ENCODE measurements around the gene ITGA3. TPM values are rescaled to one million over a fixed set of nuclear protein-coding genes. Genes with fewer than 3 reads are reported as not detected.

ITGA3 gene
- total RNA-seq, 1 experiment from 2014 or later: 22.5 TPM

DNA sequence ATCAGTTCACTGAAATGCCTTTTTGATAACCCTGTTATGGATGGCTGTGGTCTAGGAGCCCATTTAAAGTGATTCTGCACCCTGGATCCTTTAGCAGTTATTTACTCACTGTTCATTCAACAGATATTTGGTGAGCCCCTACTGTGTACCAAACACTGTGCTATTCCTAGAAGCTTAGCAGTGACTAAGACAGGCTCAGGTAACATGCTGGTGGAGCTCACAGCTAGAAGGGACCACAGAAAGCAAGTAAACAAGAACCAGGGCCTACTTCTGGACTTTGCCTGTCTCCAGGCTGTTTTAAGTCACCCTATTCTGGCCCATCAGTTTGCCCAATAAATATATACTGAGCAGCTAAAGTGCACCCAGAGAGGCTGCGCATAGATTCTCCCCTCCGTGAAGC, 11.1 kb downstream of the ITGA3 start:
- Histone ChIP-seq H2BK5ac (ENCODE audit: insufficient read length, low read length) (no peak overlapping the region), H2BK15ac (ENCODE audit: low read depth, low read length) (no peak overlapping the region), H4K20me1 (ENCODE audit: control insufficient read depth, insufficient read depth, insufficient read length) (no peaks in the 10 kb centered on the region), H4K5ac (ENCODE audit: insufficient read length, low read depth, low read length) (no peak overlapping the region), H3K27ac (ENCODE audit: insufficient read length, low read depth, low read length) (no peak overlapping the region), H3K4me1 (ENCODE audit: insufficient read depth, low read length) (no peaks in the 10 kb centered on the region), H3K79me1 (ENCODE audit: insufficient read depth, low read depth, low read length, poor library complexity, severe bottlenecking) (no peaks in the 10 kb centered on the region), H3K4ac (ENCODE audit: low read depth, low read length) (no peak overlapping the region), H3K14ac (ENCODE audit: insufficient read depth, low read length) (no peak overlapping the region), H2BK20ac (ENCODE audit: low read depth, low read length, poor library complexity, severe bottlenecking) (no peak overlapping the region), H3K18ac (ENCODE audit: insufficient read length, low read depth, low read length) (no peak overlapping the region), H3K9me3 (ENCODE audit: control insufficient read depth, low read depth, low read length) (no peaks in the 10 kb centered on the region), H3K56ac (ENCODE audit: insufficient read length, low read depth, low read length) (no peak overlapping the region), H2BK12ac (ENCODE audit: insufficient read length, low read depth, low read length) (no peak overlapping the region), H3K23me2 (ENCODE audit: insufficient read length, low read depth, low read length, poor library complexity, severe bottlenecking) (no peaks in the 10 kb centered on the region), H3T11ph (ENCODE audit: low read length) (no peak overlapping the region), H2AFZ (ENCODE audit: low read length) (no peak overlapping the region), H2AK5ac (ENCODE audit: insufficient read length, low read length) (no peak overlapping the region), H3K9ac (ENCODE audit: extremely low read depth, insufficient read length, low read length) (no peak overlapping the region), H4K8ac (replicated peaks; ENCODE audit: insufficient read length, low read depth, low read length) (no peak overlapping the region), H2BK120ac (ENCODE audit: low read depth, low read length, poor library complexity, severe bottlenecking) (no peak overlapping the region), H3K23ac (ENCODE audit: insufficient read length, low read depth, low read length) (no peak overlapping the region), H3K27me3 (ENCODE audit: insufficient read depth, low read length) (no peaks in the 10 kb centered on the region), H3K79me2 (ENCODE audit: insufficient read depth, low read length) (no peaks in the 10 kb centered on the region; the same call in 1 of the 2 replicates), H3K4me2 (ENCODE audit: insufficient read depth, insufficient read length, low read length) (no peak overlapping the region), H4K91ac (ENCODE audit: insufficient read length, low read depth, low read length) (no peak overlapping the region)
- peaks cover 1% of the 10 kb centered on the region; the same call in 1 of the 2 replicates for H3K27me3 Mint-ChIP-seq (ENCODE audit: low read depth)
- no peak for DNase-seq
- H3K9me3 Mint-ChIP-seq: peaks cover 0 to 4% of the 10 kb centered on the region in 2 experiments; a peak in 2 of 5 replicates
- peaks cover 5 to 16% (median 11%) of the 10 kb centered on the region in 3 experiments for H3K36me3 Mint-ChIP-seq (ENCODE audit: insufficient read depth in 1 of 3, low read depth in 3 of 3)
- no peak overlapping the region for H3K27ac Mint-ChIP-seq
- WGBS (ENCODE audit: extremely low coverage, insufficient read length, low lambda C conversion rate): no CpG with 5 or more reads among the region's 2 CpGs
- TF ChIP-seq, protein P1, sequence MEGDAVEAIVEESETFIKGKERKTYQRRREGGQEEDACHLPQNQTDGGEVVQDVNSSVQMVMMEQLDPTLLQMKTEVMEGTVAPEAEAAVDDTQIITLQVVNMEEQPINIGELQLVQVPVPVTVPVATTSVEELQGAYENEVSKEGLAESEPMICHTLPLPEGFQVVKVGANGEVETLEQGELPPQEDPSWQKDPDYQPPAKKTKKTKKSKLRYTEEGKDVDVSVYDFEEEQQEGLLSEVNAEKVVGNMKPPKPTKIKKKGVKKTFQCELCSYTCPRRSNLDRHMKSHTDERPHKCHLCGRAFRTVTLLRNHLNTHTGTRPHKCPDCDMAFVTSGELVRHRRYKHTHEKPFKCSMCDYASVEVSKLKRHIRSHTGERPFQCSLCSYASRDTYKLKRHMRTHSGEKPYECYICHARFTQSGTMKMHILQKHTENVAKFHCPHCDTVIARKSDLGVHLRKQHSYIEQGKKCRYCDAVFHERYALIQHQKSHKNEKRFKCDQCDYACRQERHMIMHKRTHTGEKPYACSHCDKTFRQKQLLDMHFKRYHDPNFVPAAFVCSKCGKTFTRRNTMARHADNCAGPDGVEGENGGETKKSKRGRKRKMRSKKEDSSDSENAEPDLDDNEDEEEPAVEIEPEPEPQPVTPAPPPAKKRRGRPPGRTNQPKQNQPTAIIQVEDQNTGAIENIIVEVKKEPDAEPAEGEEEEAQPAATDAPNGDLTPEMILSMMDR (conservative IDR thresholded peaks at IDR 0.05): no peak
- no peak overlapping the region for H3K4me3 Mint-ChIP-seq
- peaks cover 6 to 11% of the 10 kb centered on the region in 2 experiments; a peak in 3 of 4 replicates for H3K4me1 Mint-ChIP-seq
